Right lobe of liver (tissue), 6 donors: ENCODE results near the gene AAR2. TPM values are rescaled to one million over a fixed set of nuclear protein-coding genes. Genes with fewer than 3 reads are reported as not detected.

Source experiments
- ATAC-seq, 4 donors: fragments of 200-7000 bp; cut with Tn5 transposase; one replicate each; pipeline ENCODE4 v1.9.1; 2020; ENCODE audit warnings: mild to moderate bottlenecking in 4 of 4, moderate library complexity in 4 of 4
- DNase-seq, 3 donors: peaks; one replicate each; pipeline ENCODE4 v3.0.0-alpha.2; 2020
- H3K27ac ChIP-seq, 3 donors: fragments of 200-600 bp; one replicate each; pipeline ENCODE4 v1.8.0; 2022
- H3K27me3 ChIP-seq, 2 donors: fragments of 200-600 bp; one replicate each; pipeline ENCODE4 v1.8.0; 2022
- H3K36me3 ChIP-seq, 4 donors: fragments of 200-600 bp; sonication (generic) in 1 of 4; one replicate each; pipeline versions ENCODE4 v1.5.1 to v1.8.0; 2017 to 2022; ENCODE audit warnings: control low read depth in 1 of 4
- H3K4me1 ChIP-seq, 4 donors: fragments of 200-600 bp; sonication (generic) in 1 of 4; one replicate each; pipeline versions ENCODE4 v1.5.1 to v1.8.0; 2017 to 2022; ENCODE audit warnings: control low read depth in 1 of 4
- H3K4me3 ChIP-seq, 3 donors: fragments of 200-600 bp; one replicate each; pipeline ENCODE4 v1.8.0; 2022
- H3K9me3 ChIP-seq, 4 donors: fragments of 200-600 bp; sonication (generic) in 1 of 4; one replicate each; pipeline versions ENCODE4 v1.5.1 to v1.8.0; 2017 to 2022; ENCODE audit warnings: control low read depth in 1 of 4
- POLR2A ChIP-seq: fragments of 450-650 bp; IDR thresholded peaks from one replicate; pipeline ENCODE4 v1.6.1; 2017; ENCODE audit warnings: antibody characterized with exemption, mild to moderate bottlenecking
- WGBS: methylation state at CpG from one replicate; pipeline ENCODE4 v1.1.6; 2018; ENCODE audit warnings: low coverage, low lambda C conversion rate; ENCODE audit not compliant: insufficient coverage; ENCODE audit errors: missing lambda C conversion rate; 5-methylcytosine and 5-hydroxymethylcytosine counted together
- intact Hi-C, 2 donors: fragments of 100-400 bp; cut with DNase I; formaldehyde crosslinking; loops; one replicate each; pipeline versions ENCODE4 v1.11.2 to v1.14.1; 2022
- total RNA-seq, 6 experiments: library from RNA; depleted of rRNA in 2 of 6; stranded (reverse); fragments of >200 nt in 2 of 6; fragmentation: NEBNext Ultra II Directional in 3 of 6; extraction: Animal tissue kit (Norgen Biotek cat#: 25700) in 3 of 6; gene quantifications; one replicate each; pipeline versions ENCODE4 v1.1.0 to v1.2.4, GENCODE V29; 2016 to 2023
- TF ChIP-seq, protein P1 (sequence below), 4 donors: fragments of 200-600 bp in 3 of 4; fragments of 450-650 bp in 1 of 4; IDR thresholded peaks; one replicate each; pipeline versions ENCODE4 v1.5.1 to v1.8.0; 2016 to 2022; ENCODE audit warnings: antibody characterized with exemption in 4 of 4, mild to moderate bottlenecking in 2 of 4
- donor health status: DM: no; HTN: yes; CAD: no.
- donor health status: DM: no; HTN: no; CAD: no.
- donor health status: DM: no; HTN: no; CAD: no.
- donor health status: DM: no; HTN: yes; CAD: no.
- donor health status: DM: no; HTN: yes; CAD: no.

Gene AAR2
- total RNA-seq, 6 experiments from 2014 or later: 11.8 to 16.7 (median 13.5) TPM

DNA sequence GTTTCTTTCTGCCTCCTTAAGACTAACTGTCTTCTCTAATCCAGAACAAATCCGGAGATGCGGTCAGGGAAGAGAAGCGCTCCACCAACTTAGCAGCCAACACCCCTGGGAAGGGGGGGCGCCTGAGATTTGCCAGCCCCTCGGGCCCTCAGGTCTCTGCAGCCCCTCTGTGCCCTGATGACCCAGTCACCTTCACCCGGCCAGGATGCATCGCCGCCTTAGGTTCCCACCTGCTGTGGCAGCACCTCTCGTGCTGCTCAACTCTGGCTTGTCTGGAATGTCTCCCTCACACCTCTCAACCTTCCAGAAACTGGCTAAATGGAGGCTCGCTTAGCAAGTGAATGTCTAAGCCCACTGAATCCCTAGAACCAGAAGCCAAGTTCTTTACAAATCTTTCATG is 28.0 kb upstream of the AAR2 start:
- intact Hi-C loops: loop anchor here (5.0 kb wide), 2 partner anchors 234 to 239 kb away; no protein-coding TSS in a partner anchor
- H3K4me1 ChIP-seq: no peaks in the 10 kb centered on the region
- no peak for ATAC-seq
- TF ChIP-seq, protein P1, sequence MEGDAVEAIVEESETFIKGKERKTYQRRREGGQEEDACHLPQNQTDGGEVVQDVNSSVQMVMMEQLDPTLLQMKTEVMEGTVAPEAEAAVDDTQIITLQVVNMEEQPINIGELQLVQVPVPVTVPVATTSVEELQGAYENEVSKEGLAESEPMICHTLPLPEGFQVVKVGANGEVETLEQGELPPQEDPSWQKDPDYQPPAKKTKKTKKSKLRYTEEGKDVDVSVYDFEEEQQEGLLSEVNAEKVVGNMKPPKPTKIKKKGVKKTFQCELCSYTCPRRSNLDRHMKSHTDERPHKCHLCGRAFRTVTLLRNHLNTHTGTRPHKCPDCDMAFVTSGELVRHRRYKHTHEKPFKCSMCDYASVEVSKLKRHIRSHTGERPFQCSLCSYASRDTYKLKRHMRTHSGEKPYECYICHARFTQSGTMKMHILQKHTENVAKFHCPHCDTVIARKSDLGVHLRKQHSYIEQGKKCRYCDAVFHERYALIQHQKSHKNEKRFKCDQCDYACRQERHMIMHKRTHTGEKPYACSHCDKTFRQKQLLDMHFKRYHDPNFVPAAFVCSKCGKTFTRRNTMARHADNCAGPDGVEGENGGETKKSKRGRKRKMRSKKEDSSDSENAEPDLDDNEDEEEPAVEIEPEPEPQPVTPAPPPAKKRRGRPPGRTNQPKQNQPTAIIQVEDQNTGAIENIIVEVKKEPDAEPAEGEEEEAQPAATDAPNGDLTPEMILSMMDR (IDR thresholded peaks at IDR 0.05): no peak
- no peak for TF ChIP-seq POLR2A
- 92% methylated on average over 6 of the region's 10 CpGs for WGBS
- no peaks in the 10 kb centered on the region for H3K27me3 ChIP-seq
- no peak for DNase-seq
- no peaks in the 10 kb centered on the region for H3K36me3 ChIP-seq
- H3K9me3 ChIP-seq: no peaks in the 10 kb centered on the region
- H3K27ac ChIP-seq: no peak overlapping the region
- H3K4me3 ChIP-seq: no peak overlapping the region

DNA sequence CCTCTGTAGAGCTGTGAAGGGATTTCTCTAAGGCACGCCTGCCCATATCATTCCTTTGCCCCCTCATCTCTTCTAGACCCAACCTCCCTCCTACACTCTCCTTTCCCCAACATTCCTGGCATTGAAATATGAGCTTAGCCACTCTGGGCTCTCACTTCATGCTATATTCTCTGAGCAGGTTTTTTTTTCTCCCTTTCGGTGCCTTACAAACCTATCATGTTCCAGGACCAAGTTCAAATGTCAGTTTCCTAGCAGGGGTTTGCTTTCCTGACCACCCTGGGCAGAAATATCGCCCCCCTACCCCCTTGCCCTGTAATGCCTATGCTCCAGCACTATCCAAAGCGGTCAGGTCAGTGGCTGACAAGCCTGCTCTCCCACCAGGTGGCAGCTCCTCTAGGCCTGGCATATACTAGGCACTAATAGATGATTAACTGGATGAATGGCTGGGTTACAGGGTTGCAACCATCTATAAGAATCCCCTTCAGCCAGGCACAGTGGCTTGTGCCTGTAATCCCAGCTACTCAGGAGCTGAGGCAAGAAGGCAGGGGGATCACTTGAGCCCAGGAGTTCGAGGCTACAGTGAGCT is 25.7 kb upstream of the AAR2 start:
- Histone ChIP-seq H3K27ac (no peak overlapping the region), H3K9me3 (no peaks in the 10 kb centered on the region), H3K4me1 (no peaks in the 10 kb centered on the region), H3K27me3 (no peaks in the 10 kb centered on the region), H3K36me3 (peaks cover 0 to 2% (median 0%) of the 10 kb centered on the region in 4 donors), H3K4me3 (no peak overlapping the region)
- no peak for TF ChIP-seq POLR2A
- TF ChIP-seq, protein P1 (IDR thresholded peaks at IDR 0.05): peak in 1 of 4 donors; percentile 26
- intact Hi-C loops: no loop called here
- WGBS: 68% methylated on average over 4 of the region's 5 CpGs
- no peak for DNase-seq
- ATAC-seq: peak in 3 of 4 donors; percentile 32 to 71 (median 50)

DNA sequence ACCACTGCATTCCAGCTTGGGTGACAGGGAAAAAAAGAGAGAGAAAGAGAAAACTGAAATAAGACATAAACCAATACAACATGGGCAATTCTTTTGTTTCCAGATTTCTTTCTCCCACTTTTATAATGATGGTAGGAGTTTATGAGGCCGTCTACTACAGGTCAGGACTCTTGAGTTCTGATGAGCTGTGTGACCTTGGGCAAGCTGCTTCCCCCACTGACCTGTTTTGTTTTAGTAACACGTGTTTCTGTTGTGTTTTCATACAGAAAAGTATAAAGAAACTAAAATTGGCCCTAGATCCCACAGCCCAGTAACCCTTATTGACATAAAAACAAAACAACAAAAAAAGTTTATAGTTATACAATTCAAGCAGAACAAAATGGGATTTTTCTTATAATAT is 22.9 kb upstream of the AAR2 start:
- WGBS: 58% methylated on average over 2 of the region's 2 CpGs
- Histone ChIP-seq H3K4me3 (no peak overlapping the region), H3K27ac (no peak overlapping the region), H3K9me3 (no peaks in the 10 kb centered on the region), H3K36me3 (peaks cover 0 to 2% (median 0%) of the 10 kb centered on the region in 4 donors), H3K4me1 (no peaks in the 10 kb centered on the region), H3K27me3 (no peaks in the 10 kb centered on the region)
- no peak for DNase-seq
- TF ChIP-seq, protein P1 (IDR thresholded peaks at IDR 0.05): no peak
- TF ChIP-seq POLR2A: no peak
- ATAC-seq: no peak
- intact Hi-C loops: no loop called here

DNA sequence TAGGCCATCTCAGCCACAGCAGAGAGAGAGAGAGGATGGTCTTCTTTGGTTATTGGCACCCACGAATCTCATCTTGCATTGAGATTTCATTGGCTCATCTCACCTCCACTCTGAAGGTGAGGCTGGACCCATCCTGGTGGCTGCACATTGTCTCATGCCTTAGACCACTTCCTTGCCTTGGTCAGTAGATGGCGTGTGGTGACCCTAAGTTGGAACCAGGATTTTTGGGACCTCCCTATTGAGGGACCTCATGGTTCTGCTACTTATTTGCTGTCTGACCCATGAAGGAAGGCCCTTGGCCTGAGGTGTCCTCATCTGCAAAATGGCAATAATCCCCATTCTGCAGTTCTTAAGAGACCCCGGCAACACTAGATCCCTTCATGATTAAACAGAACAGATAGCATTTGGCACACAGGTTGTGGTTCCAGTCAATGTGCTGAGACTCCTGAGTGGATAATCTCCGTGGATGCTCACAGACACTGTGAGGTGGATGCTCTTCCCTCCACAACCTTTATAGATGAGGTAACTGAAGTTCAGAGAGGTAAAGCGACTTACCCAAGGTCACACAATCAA is 21.5 kb upstream of the AAR2 start:
- ATAC-seq (peak; percentile 47 to 66 (median 58)), DNase-seq (no peak)
- H3K4me3 ChIP-seq: no peak overlapping the region

More for the DNA sequence above, 21.5 kb upstream of the AAR2 start:
- H3K4me1 ChIP-seq: no peaks in the 10 kb centered on the region
- H3K27ac ChIP-seq: no peak overlapping the region
- TF ChIP-seq POLR2A: no peak
- TF ChIP-seq, protein P1 (IDR thresholded peaks at IDR 0.05): peak; percentile 40 to 54 (median 50)
- intact Hi-C loops: no loop called here
- peaks cover 0 to 2% (median 0%) of the 10 kb centered on the region in 4 donors for H3K36me3 ChIP-seq
- no peaks in the 10 kb centered on the region for H3K27me3 ChIP-seq
- 39% methylated on average over 4 of the region's 5 CpGs for WGBS
- no peaks in the 10 kb centered on the region for H3K9me3 ChIP-seq
